ENCODE results near the gene YPEL3. TPM values are rescaled to one million over a fixed set of nuclear protein-coding genes. Genes with fewer than 3 reads are reported as not detected.

The YPEL3 gene
- polyA plus RNA-seq, 2 of the 4 experiments (the other 2 are of a cell fraction) = 4.5 to 8.1 TPM

DNA sequence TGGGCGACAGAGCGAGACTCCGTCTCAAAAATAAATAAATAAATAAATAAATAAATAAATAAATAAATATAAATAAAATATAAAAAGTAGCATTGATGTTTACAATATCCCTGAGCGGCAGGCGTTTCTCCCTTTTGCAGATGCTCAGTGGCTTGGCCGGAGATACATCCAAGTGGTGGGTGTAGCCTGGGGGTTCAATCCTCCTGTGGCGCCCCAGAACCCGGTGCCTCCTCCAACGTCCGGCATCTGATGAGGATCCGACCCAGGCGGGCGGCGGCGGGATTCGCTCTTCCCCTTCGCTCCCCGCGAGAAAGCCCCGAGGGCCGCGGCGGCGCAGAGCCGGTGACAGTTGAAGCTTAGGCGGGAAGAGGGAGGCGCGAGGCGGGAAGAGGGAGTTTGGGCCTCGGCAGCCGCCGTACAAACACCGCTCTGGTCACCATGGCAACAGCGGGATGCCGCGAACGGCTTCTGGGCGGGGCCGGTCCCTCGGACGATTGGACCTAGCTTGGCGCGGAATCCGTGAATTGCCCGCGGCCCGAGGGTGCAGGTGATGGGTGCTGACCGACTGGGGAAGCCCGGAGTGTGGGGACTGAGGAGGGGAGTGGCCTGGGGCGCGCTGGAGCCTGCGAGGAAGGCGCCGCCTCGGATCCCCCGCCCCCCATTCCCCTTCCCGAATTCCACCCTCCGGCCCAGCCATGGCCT is 43.2 kb downstream of the YPEL3 start:
- Histone ChIP-seq H3K4me3 (peak overlapping the region; percentile 81), H3K9me3 (no peaks in the 10 kb centered on the region), H3K4me1 (peaks cover 22% of the 10 kb centered on the region), H3K4me2 (peak overlapping the region; percentile 96), H3K27ac (peak overlapping the region; percentile 69 to 88)
- FAIRE-seq = no peak
- peak; percentile 94 for DNase-seq (ENCODE audit: low read depth in 1 of 2, low spot score in 1 of 2)
- ChIA-PET CTCF (interaction anchor here (0.8 to 4.6 kb wide), 6 partner anchors 9 to 262 kb away, joined by 3 to 44 read pairs (median 6); partner anchors contain the start of genes ALDOA, KIF22 and TBX6), POLR2A (interaction anchor here (1.0 to 4.6 kb wide), 2 partner anchors 13 to 39 kb away, joined by 3 to 51 read pairs; partner anchors contain the start of gene ALDOA)
- TF ChIP-seq CEBPB (IDR thresholded peaks at IDR 0.05) (no peak), ZFP36 (IDR thresholded peaks at IDR 0.05; ENCODE audit: borderline replicate concordance, partially characterized antibody) (no peak), HOXA7 (CRISPR knock-in tag; IDR thresholded peaks at IDR 0.05) (no peak), CHD4 (IDR thresholded peaks at IDR 0.05; ENCODE audit: borderline replicate concordance) (no peak), CBX8 (IDR thresholded peaks at IDR 0.05) (no peak), HOXB5 (CRISPR knock-in tag; IDR thresholded peaks at IDR 0.05) (peak; percentile 66), JUN (IDR thresholded peaks at IDR 0.05) (peak in 1 of 2 experiments; percentile 45; a peak in 1 of 5 replicates), POLR2A (IDR thresholded peaks at IDR 0.05; ENCODE audit: low read length) (no peak), HDAC2 (IDR thresholded peaks at IDR 0.05) (no peak), TFCP2L1 (CRISPR knock-in tag; IDR thresholded peaks at IDR 0.05) (no peak), CHD2 (IDR thresholded peaks at IDR 0.05; ENCODE audit: low read length, partially characterized antibody) (peak; percentile 57), ZC3H11A (IDR thresholded peaks at IDR 0.05) (peak; percentile 64), RNF2 (IDR thresholded peaks at IDR 0.05; ENCODE audit: borderline replicate concordance, low read depth) (no peak), MYC (IDR thresholded peaks at IDR 0.05; ENCODE audit: borderline replicate concordance, low read length) (no peak), JUNB (IDR thresholded peaks at IDR 0.05) (no peak), FOSB (CRISPR knock-in tag; IDR thresholded peaks at IDR 0.05) (no peak), RFX5 (IDR thresholded peaks at IDR 0.05) (peak; percentile 77), TP53 (CRISPR knock-in tag; IDR thresholded peaks at IDR 0.05) (no peak), HOXB13 (CRISPR knock-in tag; IDR thresholded peaks at IDR 0.05; ENCODE audit: low read depth) (peak; percentile 85), KDM1A (IDR thresholded peaks at IDR 0.05; ENCODE audit: low read depth) (no peak), CBX2 (IDR thresholded peaks at IDR 0.05; ENCODE audit: borderline replicate concordance, low read depth) (no peak), POLR2AphosphoS2 (conservative IDR thresholded peaks at IDR 0.05; ENCODE audit: low read length) (no peak), MAZ (IDR thresholded peaks at IDR 0.05; ENCODE audit: borderline replicate concordance, low read depth, low read length) (no peak), MAFK (IDR thresholded peaks at IDR 0.05; ENCODE audit: partially characterized antibody) (no peak), FOSL2 (IDR thresholded peaks at IDR 0.05) (no peak), FOSL2 (CRISPR knock-in tag; IDR thresholded peaks at IDR 0.05) (no peak), EHF (CRISPR knock-in tag; IDR thresholded peaks at IDR 0.05) (peak; percentile 80; the same call in 1 of the 2 replicates)
- TF ChIP-seq, protein P1, sequence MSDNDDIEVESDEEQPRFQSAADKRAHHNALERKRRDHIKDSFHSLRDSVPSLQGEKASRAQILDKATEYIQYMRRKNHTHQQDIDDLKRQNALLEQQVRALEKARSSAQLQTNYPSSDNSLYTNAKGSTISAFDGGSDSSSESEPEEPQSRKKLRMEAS (IDR thresholded peaks at IDR 0.05) = peak; percentile 100
- TF ChIP-seq, protein P2, sequence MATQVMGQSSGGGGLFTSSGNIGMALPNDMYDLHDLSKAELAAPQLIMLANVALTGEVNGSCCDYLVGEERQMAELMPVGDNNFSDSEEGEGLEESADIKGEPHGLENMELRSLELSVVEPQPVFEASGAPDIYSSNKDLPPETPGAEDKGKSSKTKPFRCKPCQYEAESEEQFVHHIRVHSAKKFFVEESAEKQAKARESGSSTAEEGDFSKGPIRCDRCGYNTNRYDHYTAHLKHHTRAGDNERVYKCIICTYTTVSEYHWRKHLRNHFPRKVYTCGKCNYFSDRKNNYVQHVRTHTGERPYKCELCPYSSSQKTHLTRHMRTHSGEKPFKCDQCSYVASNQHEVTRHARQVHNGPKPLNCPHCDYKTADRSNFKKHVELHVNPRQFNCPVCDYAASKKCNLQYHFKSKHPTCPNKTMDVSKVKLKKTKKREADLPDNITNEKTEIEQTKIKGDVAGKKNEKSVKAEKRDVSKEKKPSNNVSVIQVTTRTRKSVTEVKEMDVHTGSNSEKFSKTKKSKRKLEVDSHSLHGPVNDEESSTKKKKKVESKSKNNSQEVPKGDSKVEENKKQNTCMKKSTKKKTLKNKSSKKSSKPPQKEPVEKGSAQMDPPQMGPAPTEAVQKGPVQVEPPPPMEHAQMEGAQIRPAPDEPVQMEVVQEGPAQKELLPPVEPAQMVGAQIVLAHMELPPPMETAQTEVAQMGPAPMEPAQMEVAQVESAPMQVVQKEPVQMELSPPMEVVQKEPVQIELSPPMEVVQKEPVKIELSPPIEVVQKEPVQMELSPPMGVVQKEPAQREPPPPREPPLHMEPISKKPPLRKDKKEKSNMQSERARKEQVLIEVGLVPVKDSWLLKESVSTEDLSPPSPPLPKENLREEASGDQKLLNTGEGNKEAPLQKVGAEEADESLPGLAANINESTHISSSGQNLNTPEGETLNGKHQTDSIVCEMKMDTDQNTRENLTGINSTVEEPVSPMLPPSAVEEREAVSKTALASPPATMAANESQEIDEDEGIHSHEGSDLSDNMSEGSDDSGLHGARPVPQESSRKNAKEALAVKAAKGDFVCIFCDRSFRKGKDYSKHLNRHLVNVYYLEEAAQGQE (IDR thresholded peaks at IDR 0.05) = peak; percentile 40
- TF ChIP-seq, protein P3, sequence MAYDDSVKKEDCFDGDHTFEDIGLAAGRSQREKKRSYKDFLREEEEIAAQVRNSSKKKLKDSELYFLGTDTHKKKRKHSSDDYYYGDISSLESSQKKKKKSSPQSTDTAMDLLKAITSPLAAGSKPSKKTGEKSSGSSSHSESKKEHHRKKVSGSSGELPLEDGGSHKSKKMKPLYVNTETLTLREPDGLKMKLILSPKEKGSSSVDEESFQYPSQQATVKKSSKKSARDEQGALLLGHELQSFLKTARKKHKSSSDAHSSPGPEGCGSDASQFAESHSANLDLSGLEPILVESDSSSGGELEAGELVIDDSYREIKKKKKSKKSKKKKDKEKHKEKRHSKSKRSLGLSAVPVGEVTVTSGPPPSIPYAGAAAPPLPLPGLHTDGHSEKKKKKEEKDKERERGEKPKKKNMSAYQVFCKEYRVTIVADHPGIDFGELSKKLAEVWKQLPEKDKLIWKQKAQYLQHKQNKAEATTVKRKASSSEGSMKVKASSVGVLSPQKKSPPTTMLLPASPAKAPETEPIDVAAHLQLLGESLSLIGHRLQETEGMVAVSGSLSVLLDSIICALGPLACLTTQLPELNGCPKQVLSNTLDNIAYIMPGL (CRISPR knock-in tag; IDR thresholded peaks at IDR 0.05; ENCODE audit: borderline replicate concordance) = no peak
- TF ChIP-seq, protein P4, sequence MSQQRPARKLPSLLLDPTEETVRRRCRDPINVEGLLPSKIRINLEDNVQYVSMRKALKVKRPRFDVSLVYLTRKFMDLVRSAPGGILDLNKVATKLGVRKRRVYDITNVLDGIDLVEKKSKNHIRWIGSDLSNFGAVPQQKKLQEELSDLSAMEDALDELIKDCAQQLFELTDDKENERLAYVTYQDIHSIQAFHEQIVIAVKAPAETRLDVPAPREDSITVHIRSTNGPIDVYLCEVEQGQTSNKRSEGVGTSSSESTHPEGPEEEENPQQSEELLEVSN (IDR thresholded peaks at IDR 0.05; ENCODE audit: borderline replicate concordance, low read depth) = peak; percentile 100
- TF ChIP-seq, protein P5, sequence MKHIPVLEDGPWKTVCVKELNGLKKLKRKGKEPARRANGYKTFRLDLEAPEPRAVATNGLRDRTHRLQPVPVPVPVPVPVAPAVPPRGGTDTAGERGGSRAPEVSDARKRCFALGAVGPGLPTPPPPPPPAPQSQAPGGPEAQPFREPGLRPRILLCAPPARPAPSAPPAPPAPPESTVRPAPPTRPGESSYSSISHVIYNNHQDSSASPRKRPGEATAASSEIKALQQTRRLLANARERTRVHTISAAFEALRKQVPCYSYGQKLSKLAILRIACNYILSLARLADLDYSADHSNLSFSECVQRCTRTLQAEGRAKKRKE (CRISPR knock-in tag; IDR thresholded peaks at IDR 0.05; ENCODE audit: low read depth) = peak; percentile 66; the same call in 1 of the 2 replicates
- peak; percentile 74 to 81 for ATAC-seq
- 5% methylated on average over 52 of the region's 58 CpGs for WGBS (ENCODE audit: missing lambda C conversion rate)

Data from A549 (cell line).